Mammary epithelial cell (primary cell): ENCODE results near the gene SPATA25.

Source experiments
- CTCF ChIP-seq, 2 donors: IDR thresholded peaks in 1 of 2; conservative IDR thresholded peaks in 1 of 2; 2 replicates each; pipeline ENCODE4 v1.5.1; 2011 to 2012; ENCODE audit warnings: inconsistent platforms in 2 of 2, low read length in 2 of 2, mild to moderate bottlenecking in 2 of 2, control low read depth in 1 of 2, low read depth in 1 of 2; ENCODE audit not compliant: insufficient read depth in 1 of 2; ENCODE audit errors: extremely low read depth in 1 of 2
- EZH2 ChIP-seq: IDR thresholded peaks from 2 replicates; pipeline ENCODE4 v1.6.1; 2012; ENCODE audit warnings: low read length, inconsistent platforms, borderline replicate concordance

- TF ChIP-seq CTCF (conservative IDR thresholded peaks at IDR 0.05 in 1 of 2, IDR thresholded peaks at IDR 0.05 in 1 of 2; ENCODE audit: extremely low read depth in 1 of 2, insufficient read depth in 1 of 2, low read depth in 1 of 2, low read length in 2 of 2): no peak
- no peak for TF ChIP-seq EZH2
Measured at GRCh38 chr20:45878076-45878761, 9.2 kb downstream of the SPATA25 start.
